ENCODE data around the gene PPFIBP2. TPM values are rescaled to one million over a fixed set of nuclear protein-coding genes. Genes with fewer than 3 reads are reported as not detected.

The PPFIBP2 gene
- total RNA-seq, 4 donors from 2014 or later = 28.1 to 61.1 (median 49.4) TPM

DNA sequence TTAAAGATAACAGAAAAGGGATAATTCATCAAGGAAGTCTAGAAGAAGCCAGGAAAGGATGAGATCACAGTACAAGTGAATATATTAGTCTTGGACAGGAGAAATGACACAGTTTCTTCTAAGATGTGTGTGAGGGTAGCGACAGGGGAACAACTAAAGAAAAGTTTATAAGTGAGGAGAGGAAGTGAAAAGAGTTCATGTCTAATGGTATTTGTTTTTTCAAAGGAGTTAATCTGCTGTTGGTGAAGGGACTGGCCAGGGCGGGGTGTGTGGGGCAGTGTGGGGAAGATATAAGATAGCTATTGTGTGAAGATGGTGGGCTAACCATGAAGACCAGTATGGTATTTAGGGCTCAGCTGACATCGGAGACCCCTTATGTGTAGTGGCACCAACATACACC lies 7.6 kb upstream of the PPFIBP2 start:
- DNase-seq = no peak
- H3K36me3 ChIP-seq = no peaks in the 10 kb centered on the region
- 89 to 92% methylated on average over 3 of the region's 3 CpGs for WGBS, 2 donors
- H3K4me1 ChIP-seq = peaks cover 0 to 5% (median 1%) of the 10 kb centered on the region in 3 donors
- no peaks in the 10 kb centered on the region for H3K9me3 ChIP-seq
- H3K4me3 ChIP-seq = no peak overlapping the region
- no peaks in the 10 kb centered on the region for H3K27me3 ChIP-seq
- intact Hi-C loops (cut with DNase I) = no loop called here
- no peak overlapping the region for H3K27ac ChIP-seq
- TF ChIP-seq, protein P1, sequence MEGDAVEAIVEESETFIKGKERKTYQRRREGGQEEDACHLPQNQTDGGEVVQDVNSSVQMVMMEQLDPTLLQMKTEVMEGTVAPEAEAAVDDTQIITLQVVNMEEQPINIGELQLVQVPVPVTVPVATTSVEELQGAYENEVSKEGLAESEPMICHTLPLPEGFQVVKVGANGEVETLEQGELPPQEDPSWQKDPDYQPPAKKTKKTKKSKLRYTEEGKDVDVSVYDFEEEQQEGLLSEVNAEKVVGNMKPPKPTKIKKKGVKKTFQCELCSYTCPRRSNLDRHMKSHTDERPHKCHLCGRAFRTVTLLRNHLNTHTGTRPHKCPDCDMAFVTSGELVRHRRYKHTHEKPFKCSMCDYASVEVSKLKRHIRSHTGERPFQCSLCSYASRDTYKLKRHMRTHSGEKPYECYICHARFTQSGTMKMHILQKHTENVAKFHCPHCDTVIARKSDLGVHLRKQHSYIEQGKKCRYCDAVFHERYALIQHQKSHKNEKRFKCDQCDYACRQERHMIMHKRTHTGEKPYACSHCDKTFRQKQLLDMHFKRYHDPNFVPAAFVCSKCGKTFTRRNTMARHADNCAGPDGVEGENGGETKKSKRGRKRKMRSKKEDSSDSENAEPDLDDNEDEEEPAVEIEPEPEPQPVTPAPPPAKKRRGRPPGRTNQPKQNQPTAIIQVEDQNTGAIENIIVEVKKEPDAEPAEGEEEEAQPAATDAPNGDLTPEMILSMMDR (IDR thresholded peaks at IDR 0.05) = no peak
- TF ChIP-seq POLR2A (IDR thresholded peaks at IDR 0.05) = no peak

DNA sequence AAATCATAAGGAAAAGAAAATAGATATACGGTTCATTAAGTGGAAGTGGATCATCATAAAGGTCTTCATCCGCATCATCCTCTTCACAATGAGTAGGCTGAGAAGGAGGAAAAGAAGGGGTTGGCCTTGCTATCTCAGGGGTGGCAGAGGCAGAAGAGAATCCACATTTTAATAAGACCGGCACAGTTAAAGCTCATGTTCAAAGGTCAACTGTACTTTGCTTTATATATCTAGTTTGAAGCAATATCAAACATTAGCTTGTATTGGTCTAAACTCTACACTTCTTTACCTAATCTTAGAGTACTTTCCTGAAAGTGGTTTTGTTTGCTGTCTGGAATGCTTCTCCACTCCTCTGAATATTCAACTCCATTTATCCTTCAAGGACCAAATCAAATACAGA lies 5.7 kb upstream of the PPFIBP2 start:
- Histone ChIP-seq H3K27ac (no peak overlapping the region), H3K27me3 (no peaks in the 10 kb centered on the region), H3K36me3 (no peaks in the 10 kb centered on the region), H3K4me1 (peaks cover 13 to 23% (median 20%) of the 10 kb centered on the region in 3 donors), H3K9me3 (no peaks in the 10 kb centered on the region), H3K4me3 (no peak overlapping the region)
- TF ChIP-seq, protein P1 (IDR thresholded peaks at IDR 0.05) = no peak
- TF ChIP-seq POLR2A (IDR thresholded peaks at IDR 0.05) = no peak
- intact Hi-C loops (cut with DNase I) = no loop called here
- DNase-seq = no peak
- WGBS, 2 donors = 92 to 98% methylated on average over 3 of the region's 3 CpGs

DNA sequence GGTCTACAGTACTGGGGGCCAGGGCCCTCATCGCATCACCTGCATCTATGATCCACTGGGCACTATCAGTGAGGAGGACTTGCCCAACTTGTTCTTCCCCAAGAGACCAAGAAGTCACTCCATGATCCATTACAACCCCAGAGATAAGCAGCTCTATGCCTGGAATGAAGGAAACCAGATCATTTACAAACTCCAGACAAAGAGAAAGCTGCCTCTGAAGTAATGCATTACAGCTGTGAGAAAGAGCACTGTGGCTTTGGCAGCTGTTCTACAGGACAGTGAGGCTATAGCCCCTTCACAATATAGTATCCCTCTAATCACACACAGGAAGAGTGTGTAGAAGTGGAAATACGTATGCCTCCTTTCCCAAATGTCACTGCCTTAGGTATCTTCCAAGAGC lies 3.8 kb upstream of the PPFIBP2 start:
- Histone ChIP-seq H3K27ac (no peak overlapping the region), H3K27me3 (no peaks in the 10 kb centered on the region), H3K4me1 (peaks cover 17 to 36% (median 20%) of the 10 kb centered on the region in 3 donors), H3K36me3 (no peaks in the 10 kb centered on the region), H3K4me3 (no peak overlapping the region), H3K9me3 (no peaks in the 10 kb centered on the region)
- intact Hi-C loops (cut with DNase I) = no loop called here
- 92 to 96% methylated on average over 1 of the region's 2 CpGs for WGBS, 2 donors
- DNase-seq = no peak
- TF ChIP-seq, protein P1 (IDR thresholded peaks at IDR 0.05) = no peak
- no peak for TF ChIP-seq POLR2A (IDR thresholded peaks at IDR 0.05)

DNA sequence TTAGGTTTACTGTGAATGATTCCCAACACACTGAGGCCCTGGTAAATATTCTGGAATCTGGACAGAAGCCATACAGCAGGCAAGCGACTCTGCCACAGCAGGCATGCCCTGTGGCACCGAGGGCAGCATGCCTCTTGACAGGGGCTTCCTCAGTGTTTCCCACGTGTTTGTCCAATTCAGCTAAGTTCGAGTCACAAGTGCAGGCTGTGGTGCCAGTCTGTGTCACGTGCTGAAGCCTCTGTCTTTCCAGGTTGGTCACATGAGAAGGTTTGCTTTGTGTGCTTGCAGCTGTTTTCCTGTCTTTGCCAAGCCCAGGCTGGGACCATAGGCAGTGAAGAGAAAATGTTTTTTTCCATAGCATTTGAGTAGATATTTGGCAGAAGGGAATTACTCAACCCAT lies 2.4 kb upstream of the PPFIBP2 start:
- Histone ChIP-seq H3K27me3 (no peaks in the 10 kb centered on the region), H3K36me3 (no peaks in the 10 kb centered on the region), H3K4me1 (peaks cover 17 to 49% (median 20%) of the 10 kb centered on the region in 3 donors), H3K27ac (peak overlapping the region; percentile 93 to 97 (median 94)), H3K9me3 (no peaks in the 10 kb centered on the region), H3K4me3 (no peak overlapping the region)
- 7 to 44% methylated on average over 2 to 5 of the region's 5 CpGs for WGBS, 2 donors
- no peak for DNase-seq
- TF ChIP-seq, protein P1 (IDR thresholded peaks at IDR 0.05) = no peak
- no peak for TF ChIP-seq POLR2A (IDR thresholded peaks at IDR 0.05)
- intact Hi-C loops (cut with DNase I) = no loop called here

DNA sequence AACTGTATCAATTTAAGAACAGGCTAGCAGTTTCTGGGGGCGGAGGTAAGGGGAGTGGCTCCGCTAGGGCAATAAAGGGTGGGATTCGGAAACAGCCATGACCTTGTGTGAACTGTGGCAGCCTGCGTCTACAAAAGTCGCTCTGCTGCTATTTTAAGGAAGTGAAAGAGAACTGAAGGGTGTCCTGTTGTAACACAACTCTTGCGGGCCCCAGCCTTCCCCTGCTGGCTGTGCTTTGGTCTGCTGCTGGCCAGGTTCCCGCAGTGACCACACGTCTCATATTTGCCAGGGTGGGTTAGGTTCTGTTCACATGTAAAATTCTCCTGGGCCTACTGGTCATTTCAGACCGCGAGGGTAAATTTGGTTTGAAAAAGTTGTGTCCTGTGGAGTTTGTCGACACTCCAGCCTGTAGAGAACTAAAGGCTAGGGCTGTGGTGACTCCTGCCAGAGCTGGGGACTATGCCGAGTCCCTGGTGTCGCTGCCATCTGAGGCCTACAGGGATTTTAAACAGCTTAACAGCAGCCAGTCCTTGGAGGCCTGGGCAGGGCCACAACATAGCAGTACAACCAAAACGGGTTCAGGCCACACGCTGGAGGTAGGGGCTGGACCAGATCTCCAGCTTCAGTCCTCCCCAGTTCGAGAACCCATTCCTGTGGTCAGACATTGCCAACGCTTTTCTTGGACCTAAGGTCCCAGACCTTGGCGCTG lies 1.1 kb upstream of the PPFIBP2 start:
- Histone ChIP-seq H3K27me3 (no peaks in the 10 kb centered on the region), H3K4me1 (peaks cover 17 to 49% (median 20%) of the 10 kb centered on the region in 3 donors), H3K4me3 (peak overlapping the region; percentile 66 to 85 (median 78)), H3K27ac (peak overlapping the region; percentile 93 to 97 (median 94)), H3K36me3 (no peaks in the 10 kb centered on the region), H3K9me3 (no peaks in the 10 kb centered on the region)
- intact Hi-C loops (cut with DNase I) = no loop called here
- peak; percentile 36 for DNase-seq
- WGBS, 2 donors = 6 to 10% methylated on average over 14 to 15 of the region's 18 CpGs
- TF ChIP-seq, protein P1 (IDR thresholded peaks at IDR 0.05) = no peak
- TF ChIP-seq POLR2A (IDR thresholded peaks at IDR 0.05) = peak in 1 of 4 donors; percentile 10

All from esophagus squamous epithelium (tissue), 5 donors.